Measurements from ENCODE around the gene SLIT3.

- no peak for TF ChIP-seq GATA2 (IDR thresholded peaks at IDR 0.05; ENCODE audit: low read depth, low read length)
- no peak for TF ChIP-seq GATA3 (IDR thresholded peaks at IDR 0.05; ENCODE audit: low read depth, low read length)
Measured at GRCh38 chr5:169290895-169291294, 10.0 kb downstream of the SLIT3 start.

All from SH-SY5Y (cell line).